GM21528 (cell line): ENCODE measurements around the gene EFCAB12.
"Not testable (repeated sequence)": the region's sequence is repeated elsewhere in the genome, so short reads cannot be mapped to it uniquely, and the experiment has no call there.

ENCODE experiments used
- ATAC-seq: cut with Tn5 transposase; IDR thresholded peaks from one replicate; pipeline ENCODE4 v1.9.1; 2021; ENCODE audit warnings: mild to moderate bottlenecking, moderate library complexity; ENCODE audit not compliant: unreplicated experiment, low FRiP score

The EFCAB12 gene

GRCh38 chr3:129421988-129422745 is 6.3 kb downstream of the EFCAB12 start:
- ATAC-seq: no peak

DNA sequence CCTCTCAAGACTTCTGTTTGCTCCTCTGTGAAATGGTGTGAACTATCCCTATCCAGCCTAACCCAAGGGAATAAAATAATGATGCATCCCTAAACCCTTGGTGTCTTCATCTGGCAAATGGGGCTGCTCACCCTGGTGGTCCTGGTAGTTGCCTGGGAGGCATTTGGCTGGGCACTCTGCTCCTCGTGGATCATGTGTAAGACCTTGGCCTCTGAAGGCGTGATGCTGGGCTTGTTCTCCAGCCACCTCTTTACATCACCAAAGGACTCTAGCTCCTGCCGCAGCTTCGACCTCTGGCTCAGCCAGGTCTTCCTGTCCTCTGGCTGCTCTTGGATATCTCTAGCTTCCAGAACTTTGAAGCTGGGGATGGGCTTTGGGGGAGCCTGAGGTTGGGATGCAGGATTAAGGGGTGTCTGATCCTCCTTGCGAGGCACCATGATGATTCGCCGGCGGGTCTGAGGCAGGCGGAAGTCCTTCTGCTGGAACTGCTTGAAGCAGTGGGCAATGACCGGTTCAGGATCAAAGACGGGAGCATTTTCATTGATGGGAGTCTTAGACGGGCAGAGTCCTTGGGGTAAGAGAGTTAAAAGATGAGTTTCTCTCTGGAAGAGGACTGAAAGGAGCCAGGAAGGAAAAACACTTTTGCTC is 7.1 kb downstream of the EFCAB12 start:
- no peak for ATAC-seq

GRCh38 chr3:129419476-129419875 is 9.0 kb downstream of the EFCAB12 start:
- no peak for ATAC-seq

GRCh38 chr3:129418041-129418973 is 10.1 kb downstream of the EFCAB12 start:
- no peak for ATAC-seq

GRCh38 chr3:129417326-129417725 is 11.1 kb downstream of the EFCAB12 start:
- no peak for ATAC-seq

DNA sequence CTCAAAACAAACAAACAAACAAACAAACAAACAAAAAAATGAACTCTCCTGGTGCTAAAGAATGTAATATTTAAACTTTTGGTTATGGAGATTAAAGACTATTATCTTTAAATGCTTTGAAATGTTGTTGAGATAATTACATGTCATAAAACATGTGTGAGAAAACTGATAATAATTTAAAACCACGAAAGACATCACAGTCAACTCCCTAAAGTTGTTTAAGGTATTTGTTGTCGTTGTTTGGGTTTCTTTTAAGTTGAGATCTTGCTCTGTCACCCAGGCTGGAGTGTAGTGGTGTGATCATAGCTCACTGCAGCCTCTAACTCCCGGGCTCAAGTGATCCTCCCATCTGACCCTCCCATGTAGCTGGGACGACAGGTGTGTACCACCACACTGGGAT is 12.0 kb downstream of the EFCAB12 start:
- no peak for ATAC-seq

- no peak for ATAC-seq
Measured at GRCh38 chr3:129415830-129416229, 12.6 kb downstream of the EFCAB12 start.

DNA sequence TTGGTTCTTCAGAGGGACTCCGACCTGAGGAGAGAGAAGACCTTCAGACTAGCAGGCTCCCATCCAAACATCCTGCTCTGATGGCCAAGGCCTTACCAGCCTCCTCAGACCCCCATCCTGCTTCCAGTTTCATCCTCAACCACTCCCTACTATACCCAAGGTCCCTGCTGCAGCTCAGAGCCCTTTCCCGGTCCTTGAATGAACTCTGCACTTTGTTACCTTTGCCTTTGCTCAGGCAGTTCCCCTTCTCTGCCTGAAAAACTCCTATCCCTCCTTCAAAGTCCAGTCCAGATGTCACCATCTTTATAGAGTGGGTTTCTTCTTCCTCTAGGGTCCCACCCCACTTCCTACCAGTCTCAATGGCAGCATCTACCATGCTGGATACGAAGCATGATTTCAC is 13.1 kb downstream of the EFCAB12 start:
- no peak for ATAC-seq

GRCh38 chr3:129413687-129414506 is 14.5 kb downstream of the EFCAB12 start:
- no peak for ATAC-seq

- ATAC-seq: not testable (repeated sequence)
Measured at GRCh38 chr3:129413238-129413637, 15.2 kb downstream of the EFCAB12 start.

DNA sequence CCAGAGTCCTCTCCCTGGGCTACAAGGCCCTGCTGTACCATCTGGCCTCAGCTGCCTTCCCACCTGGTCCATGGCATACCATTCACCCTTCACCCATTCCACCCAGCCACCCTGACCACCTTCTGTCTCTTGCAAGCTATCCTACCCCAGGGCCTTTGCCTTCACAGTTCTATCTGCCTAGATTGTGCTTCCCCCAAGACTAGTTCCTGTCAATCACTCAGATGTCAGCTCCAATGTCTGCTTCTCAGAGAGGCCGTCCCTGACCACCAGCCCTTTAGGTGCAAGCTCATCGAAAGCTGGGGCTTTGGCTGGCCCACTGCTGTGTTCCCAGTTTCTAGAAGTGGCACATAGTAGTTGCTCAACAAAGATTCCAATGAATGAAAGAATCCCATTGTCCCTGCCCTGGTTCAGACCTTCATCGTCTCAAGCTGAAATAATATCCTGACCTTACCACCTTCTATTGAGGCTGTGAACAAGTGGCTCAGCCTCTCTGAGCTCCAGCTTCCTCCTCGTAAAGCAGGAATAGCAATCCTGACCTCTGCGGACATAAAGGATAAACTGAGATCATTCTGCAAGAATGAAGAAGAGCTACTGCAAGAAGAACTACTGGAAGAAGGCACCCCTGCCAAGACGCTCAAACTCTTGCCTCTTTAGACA is 15.8 kb downstream of the EFCAB12 start:
- no peak for ATAC-seq

DNA sequence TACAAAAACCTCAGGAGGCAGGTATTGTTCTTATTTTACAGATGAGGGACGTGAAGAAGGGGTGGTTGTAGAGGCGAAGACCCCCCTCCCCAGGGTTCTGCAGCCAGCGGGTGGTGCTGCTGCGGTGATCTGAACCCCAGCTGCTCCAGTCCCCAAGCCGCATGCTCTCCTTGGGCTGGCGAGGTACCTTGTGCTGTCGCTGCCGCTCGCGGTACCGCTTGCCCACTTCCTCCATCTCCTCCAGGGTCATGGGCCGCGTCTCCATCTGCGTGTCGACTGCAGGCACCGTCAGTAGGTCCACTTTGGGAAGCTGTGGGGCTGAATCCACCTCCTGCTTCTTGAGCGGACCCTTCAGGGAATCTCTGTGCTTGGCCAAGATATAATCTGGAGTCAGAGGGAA is 17.5 kb downstream of the EFCAB12 start:
- no peak for ATAC-seq

DNA sequence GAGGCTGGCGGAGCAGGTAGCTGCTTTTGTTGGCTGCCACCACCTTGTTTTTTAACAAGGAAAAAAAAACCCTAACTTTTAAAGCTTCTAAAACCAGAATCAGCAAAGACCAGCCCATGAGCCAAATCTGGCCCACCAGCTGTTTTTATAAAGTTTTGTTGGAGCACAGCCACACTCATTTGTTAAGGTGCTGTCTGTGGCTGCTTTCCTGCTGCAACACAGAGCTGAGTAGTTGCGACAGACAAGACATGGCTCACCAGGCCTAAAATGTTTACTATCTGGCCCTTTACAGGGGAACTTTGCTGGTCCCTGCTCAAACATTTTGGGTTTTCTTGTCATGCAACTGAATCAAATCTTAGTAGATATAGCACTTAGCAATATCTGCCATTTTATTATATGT is 18.9 kb downstream of the EFCAB12 start:
- no peak for ATAC-seq

DNA sequence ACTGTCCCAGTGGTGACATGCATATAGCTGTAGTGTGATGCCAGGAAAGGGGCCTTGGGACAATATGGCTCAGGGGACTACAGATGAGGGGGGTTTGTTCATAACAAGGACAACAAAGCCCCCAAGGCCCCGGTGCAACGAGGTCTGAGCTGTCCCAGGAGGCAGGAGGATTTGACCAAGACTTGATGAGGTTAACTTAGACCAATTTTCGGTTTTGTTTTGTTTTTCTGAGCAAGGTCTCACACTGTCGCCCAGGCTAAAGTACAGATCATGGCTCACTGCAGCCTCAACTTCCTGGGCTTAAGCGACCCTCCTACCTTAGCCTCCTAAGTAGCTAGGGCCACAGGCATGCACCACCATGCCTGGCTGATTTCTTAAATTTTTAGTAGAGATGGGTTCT is 23.8 kb downstream of the EFCAB12 start:
- ATAC-seq: no peak

DNA sequence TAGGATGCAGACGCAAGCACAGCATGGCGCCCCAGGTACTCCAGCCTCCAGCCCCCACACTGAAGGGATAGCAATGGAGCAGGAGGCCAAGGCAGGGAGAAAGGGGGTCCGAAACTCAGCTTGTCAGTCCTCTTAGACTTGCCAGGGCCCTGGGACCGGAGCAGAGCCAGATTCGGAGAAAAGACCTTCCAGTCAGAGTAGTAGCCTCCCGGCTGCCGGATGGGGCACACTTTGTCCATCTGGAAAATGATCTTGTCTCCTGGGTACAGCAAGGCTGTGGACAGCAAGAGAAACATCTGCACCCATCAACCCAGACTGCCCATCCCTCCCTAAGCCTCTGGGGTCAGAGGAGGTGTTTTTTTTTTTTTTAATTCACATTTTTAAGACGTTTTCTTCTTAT is 24.3 kb downstream of the EFCAB12 start:
- ATAC-seq: no peak

DNA sequence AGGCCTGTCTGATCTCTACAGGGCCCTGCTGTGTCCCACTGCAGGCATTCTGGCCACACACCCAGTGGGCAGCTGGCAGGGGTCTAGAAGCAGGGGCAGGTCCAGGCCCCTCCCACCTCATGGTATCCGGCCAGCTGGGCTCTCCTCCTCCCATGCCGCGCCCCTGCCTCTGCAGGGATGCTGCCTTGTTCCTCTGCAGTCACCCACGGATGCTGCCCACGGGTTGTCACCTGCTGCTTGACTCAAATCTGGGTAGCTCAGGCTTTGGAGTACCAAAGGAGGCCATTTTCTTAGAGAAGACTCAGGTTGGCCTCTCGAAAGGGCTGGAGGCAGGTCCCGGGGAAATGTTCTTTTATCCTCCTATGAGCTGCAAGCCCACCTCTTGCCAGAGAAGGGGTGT is 25.0 kb downstream of the EFCAB12 start:
- no peak for ATAC-seq

GRCh38 chr3:129402616-129403015 is 25.8 kb downstream of the EFCAB12 start:
- ATAC-seq: no peak

DNA sequence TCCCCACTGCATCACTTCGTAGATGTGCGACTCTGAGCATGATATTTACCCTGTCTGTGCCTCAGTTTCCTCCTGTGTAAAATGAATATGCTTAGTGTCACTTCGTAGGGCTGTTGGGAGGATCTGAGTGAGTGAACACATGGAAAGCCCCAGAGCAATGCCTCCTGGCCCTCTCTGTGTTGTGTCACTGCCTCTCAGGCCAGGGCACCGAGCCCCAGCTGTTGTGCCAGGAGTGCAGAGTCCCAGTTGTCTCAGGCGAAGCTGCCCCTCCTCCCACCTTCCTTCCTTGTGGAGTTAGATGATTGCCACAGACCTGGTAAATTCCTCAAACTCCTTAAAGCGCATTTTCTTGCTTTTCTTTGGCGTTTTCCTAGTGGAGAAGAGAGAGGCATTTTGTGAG is 26.2 kb downstream of the EFCAB12 start:
- ATAC-seq: no peak

GRCh38 chr3:129399895-129400357 is 28.5 kb downstream of the EFCAB12 start:
- ATAC-seq: peak; percentile 7
